ENCODE data around the gene ANXA2R.
"Not testable (repeated sequence)": the region's sequence is repeated elsewhere in the genome, so short reads cannot be mapped to it uniquely, and the experiment has no call there.

The ANXA2R gene

GRCh38 chr5:43060020-43060419 lies 19.9 kb upstream of the ANXA2R start:
- DNase-seq (ENCODE audit: low read depth) = not testable (repeated sequence)

- not testable (repeated sequence) for DNase-seq (ENCODE audit: low read depth)
These were observed 15.0 kb upstream of the ANXA2R start for GRCh38 chr5:43055098-43055497.

DNA sequence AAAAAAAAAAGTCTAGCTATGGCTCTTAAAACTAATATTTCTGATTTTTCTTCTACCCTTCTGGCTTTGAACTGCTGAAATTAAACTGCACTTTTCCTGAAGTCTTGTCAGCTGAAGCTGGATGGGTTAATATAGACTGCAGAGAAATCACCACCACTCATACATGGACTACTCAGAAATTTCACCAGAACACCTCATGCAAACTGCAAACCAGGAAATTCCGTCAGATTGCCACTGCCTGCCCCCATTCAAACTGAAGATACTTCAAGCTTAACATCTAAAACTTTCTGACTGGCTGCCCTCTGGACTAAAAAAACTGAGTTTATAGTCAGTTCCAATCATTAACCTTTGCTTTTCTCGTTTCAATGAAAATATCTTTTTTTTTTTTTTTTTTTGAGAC lies 11.6 kb upstream of the ANXA2R start:
- no peak for DNase-seq (ENCODE audit: low read depth)

DNA sequence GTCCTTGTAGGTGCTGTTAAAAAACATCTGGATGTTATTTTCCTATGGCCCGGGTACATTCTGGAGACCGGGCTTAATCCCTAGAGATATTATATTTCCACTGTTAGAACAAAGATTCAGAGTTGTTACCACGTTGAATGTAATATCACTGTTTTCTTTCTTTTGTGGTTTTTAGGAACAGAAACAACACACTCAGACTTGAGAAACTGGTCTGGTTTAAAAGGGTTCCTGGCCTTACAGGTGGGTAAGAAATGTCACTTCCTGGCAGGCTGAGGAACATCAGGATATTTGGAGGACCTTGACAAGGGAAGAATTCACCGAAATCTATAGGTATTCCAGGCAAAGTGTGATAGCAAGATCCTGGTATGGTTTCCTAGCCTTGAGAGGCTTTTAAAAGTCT lies 10.3 kb upstream of the ANXA2R start:
- DNase-seq (ENCODE audit: low read depth) = no peak

GRCh38 chr5:43049236-43049635 lies 9.1 kb upstream of the ANXA2R start:
- DNase-seq (ENCODE audit: low read depth) = no peak

GRCh38 chr5:43046474-43046873 lies 6.4 kb upstream of the ANXA2R start:
- no peak for DNase-seq (ENCODE audit: low read depth)

DNA sequence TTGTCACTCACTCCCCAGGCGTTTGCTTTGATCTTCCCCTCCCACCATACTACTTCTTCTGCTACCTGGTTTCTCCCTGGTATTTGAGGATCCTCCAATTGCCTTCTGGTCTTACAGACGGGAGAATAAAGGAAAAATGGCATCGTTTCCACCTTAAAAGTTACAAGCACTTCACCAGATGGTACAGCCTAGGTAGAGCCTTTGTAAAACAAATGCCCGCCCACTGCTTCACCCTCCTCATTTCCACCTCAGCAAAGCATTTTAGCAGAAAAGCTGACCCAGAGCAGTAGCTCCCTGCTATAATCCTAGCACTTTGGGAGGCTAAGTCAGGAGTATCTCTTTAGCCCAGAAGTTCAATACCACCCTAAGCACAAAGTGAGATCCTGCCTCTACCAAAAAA lies 5.1 kb upstream of the ANXA2R start:
- no peak for DNase-seq (ENCODE audit: low read depth)

GRCh38 chr5:43044181-43044914 lies 4.2 kb upstream of the ANXA2R start:
- DNase-seq (ENCODE audit: low read depth) = no peak

- no peak for DNase-seq (ENCODE audit: low read depth)
These were observed 3.3 kb upstream of the ANXA2R start for GRCh38 chr5:43043400-43043756.

DNA sequence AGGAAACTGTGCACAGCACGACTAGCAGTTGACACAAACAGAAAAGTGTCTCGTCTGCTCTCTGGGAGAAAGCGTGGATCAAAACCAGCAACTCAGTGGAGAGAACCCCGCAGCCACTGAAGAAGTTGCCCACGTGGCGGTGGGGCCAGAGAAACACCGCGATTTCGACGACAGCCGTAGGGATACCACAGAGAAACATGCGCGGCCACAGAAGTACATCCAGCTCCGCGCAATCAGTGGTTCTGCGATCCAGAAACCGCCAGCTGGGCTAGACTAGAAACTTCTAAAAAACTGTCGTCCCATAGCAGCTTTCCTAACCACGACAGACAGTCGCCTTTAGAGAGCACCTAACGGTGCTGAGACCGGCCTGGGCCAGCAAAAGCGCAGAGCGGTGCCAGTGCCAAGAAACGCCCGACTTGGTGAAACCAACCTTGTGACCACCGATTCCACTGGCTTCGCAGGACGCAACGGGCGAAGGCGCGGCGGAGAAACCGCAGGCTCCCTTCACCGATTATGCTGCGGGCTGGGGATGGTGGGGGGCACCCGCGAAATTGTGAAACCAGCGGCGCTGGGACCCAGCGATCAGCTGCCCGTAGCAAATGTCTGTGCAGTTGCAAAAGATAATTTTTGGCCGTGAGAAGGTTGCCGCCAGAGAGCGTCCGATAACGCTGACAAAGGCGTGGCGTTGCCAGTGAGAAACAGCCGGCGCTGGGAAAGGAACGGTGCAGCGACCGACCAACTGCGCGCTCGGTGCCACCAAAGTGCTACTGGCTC lies 2.7 kb upstream of the ANXA2R start:
- peak; percentile 46 for DNase-seq (ENCODE audit: low read depth)

GRCh38 chr5:43042176-43042625 lies 2.1 kb upstream of the ANXA2R start:
- DNase-seq (ENCODE audit: low read depth) = peak; percentile 68

GRCh38 chr5:43041669-43042175 lies 1.6 kb upstream of the ANXA2R start:
- peak; percentile 45 for DNase-seq (ENCODE audit: low read depth)

- no peak for DNase-seq (ENCODE audit: low read depth)
These were observed 1.1 kb upstream of the ANXA2R start for GRCh38 chr5:43041110-43041668.

DNA sequence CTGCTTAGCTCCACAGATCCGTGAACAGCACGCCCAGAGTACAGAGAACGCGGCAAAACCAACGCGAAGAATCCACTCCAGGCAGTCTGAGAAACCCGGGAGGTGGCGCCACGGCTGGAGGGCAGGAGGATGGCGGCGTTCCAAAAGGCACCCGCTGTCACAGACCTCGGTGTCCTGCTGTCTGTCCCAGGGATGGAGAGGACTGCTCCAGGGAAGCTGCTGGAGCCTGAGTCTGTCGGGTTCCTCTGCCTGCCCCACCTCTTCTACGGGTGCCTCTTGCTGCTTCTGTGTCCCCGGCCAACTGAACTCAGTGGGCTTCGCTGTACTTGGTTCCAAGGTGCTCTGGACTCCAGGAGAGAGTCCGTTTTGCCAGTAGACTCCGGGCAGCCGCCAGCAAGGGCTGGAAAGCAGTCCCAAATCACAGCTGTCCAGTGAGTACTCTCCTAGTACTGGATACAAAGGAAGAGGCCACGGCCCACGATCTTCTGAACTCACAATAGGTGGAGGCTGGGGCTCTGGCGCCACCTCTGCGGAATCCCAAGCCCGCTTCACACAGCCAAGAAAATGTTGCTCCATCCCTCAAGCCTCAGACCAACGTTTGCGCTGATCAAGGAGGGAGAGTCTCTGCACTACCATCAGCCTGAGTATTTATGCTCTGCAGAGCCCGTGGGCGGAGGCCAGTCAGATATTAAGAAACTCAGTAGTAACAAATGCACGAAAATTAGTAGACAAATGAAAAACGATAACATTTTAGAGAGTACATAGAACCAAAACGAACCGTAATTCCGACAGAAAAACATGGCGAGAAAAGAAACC lies 440 bp downstream of the ANXA2R start:
- DNase-seq (ENCODE audit: low read depth) = peak; percentile 57

DNA sequence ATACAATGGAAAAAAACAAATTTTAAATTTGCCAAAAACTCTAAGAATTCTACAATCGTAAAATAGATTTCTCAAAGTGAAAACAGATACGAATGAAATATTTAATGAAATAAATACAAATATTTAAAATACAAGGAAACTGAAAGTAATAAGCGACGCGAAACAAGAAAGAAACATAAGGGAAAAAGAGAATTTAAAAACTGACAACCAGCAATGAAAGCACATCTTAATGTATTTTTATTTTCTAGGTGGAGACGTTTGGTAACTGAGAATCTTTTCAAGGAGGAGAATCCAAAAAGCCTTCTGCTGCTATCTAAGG lies 1.0 kb downstream of the ANXA2R start:
- no peak for DNase-seq (ENCODE audit: low read depth)

DNA sequence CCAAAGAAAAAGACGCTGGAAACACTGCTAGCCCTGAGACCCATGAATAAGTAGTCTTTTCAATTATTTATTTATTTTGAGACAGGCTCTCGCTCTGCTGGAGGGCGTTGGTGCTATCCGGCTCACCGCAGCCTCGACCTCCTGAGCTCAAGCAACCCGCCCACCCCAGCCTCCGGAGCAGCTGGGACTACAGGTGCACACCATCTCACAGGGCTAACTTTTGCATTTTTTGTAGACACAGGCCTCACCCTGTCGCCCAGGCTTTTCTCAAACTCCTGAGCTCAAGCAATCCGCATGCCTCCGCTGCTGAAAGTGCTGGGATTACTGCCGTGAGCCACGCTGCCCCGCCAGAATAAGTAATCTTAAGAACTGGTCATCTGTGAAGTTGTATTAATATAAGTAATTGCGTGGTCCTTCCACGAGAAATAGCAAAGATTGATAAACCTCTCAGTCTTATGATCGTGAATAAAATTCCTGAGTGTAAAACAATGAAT lies 1.6 kb downstream of the ANXA2R start:
- no peak for DNase-seq (ENCODE audit: low read depth)

DNA sequence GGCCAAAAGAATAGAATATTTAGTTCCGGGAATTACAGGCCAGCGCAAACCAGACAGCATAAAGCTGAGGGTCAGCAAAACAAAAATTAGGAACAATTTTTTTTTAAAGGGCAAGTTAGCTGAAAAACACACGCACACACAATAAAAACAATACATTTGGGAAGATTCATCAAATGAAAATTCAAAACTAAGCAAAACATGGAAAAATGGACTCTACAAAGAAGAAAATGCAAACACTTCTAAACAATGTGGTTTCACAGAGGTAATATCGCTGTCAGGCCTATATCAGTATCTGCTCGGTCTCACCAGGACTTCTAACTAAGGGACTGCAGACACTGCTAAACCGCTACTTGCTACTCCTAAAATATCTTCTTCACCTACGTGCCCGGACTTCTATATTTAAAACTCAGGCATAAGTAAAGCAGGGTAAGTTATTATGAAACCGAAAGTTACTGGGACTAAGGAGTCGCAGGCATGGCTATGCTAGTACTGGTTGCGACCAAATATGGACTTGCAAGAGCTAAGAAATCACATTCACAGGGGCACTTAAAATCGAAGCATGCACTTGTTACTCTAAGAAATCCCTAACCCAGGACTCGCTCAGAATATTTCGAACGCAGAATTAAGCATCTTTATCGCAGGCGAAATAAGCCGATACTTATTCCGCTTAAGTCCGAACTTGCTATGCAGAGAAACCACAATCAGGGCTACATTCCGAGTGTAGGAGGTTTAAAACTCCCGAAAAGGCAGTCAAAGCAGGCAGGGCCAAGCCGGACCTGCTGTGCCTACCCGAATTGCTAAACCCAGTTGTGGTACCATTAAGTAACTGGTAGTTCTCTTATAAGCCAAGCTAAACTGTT lies 2.3 kb downstream of the ANXA2R start:
- DNase-seq (ENCODE audit: low read depth) = no peak

DNA sequence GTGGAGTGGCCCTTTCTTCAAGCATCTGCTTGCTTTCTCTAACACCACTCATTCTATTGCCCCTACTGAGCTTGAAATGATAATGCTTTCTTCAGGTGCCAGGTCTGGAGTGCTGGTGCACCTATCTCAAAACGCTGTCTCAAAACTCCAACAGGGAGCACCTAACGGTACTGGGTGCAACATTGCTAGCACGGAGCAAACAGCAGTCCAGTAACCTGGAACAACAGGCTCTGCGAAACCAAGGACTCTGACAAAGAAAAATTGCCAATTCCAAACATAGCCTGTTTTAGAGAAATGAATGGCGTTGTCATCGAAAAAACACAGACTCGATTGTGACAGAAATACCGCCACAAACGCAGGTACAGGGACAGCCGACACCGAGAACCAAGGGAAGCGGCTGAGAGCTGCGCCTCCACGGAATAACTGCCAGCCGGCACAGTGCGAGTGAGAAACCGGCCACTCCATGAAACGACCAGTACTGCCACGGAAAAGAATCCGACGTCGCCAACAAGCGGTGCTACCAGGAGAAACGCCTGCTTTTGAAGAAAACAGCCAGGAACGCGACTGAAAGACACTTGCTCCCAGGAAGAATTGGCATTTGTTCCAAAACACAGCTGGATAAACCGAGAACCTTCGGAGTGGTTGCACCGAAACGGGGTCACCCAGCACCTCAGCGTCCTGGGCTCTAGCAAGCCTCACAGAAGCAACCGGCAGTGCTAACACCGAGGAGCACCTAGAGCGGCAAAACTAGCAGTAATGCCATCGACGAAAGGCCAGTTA lies 3.1 kb downstream of the ANXA2R start:
- no peak for DNase-seq (ENCODE audit: low read depth)

- DNase-seq (ENCODE audit: low read depth) = no peak
These were observed 3.7 kb downstream of the ANXA2R start for GRCh38 chr5:43036409-43036808.

DNA sequence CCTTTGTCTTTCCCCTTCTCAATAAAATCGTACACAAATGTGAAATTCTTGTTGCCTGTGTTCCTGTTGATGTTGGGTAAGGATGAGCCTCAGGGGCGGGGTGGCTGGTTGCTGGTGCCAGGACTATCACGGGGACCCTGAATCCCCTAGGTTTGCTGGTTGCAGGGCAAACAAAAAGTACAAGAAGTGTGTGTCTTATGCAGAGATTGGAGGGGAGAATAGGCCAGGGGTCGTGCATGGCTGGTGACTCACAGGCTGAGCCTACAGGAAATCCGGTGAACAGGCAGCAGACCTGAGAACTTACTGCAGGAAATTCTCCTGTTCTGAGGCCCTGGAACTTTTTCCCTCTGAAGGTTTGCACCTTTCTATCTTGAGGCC lies 5.5 kb downstream of the ANXA2R start:
- no peak for DNase-seq (ENCODE audit: low read depth)
